ENCODE results near the gene PTPDC1. TPM values are rescaled to one million over a fixed set of nuclear protein-coding genes. Genes with fewer than 3 reads are reported as not detected.
"Not testable (repeated sequence)": the region's sequence is repeated elsewhere in the genome, so short reads cannot be mapped to it uniquely, and the experiment has no call there.

PTPDC1 gene
- total RNA-seq, 1 donor from 2014 or later, result 9.5 TPM

GRCh38 chr9:94101162-94101853 is 17.0 kb downstream of the PTPDC1 start:
- peaks cover 7% of the 10 kb centered on the region for H3K4me1 Mint-ChIP-seq
- no peak overlapping the region for H3K27ac Mint-ChIP-seq (ENCODE audit: unreplicated experiment)
- no peaks in the 10 kb centered on the region for H3K27me3 Mint-ChIP-seq (ENCODE audit: low read depth)
- H3K9me3 Mint-ChIP-seq, result no peaks in the 10 kb centered on the region
- no peak for DNase-seq (ENCODE audit: low read depth, low spot score)
- H3K4me3 Mint-ChIP-seq, result no peak overlapping the region
- TF ChIP-seq, protein P1, sequence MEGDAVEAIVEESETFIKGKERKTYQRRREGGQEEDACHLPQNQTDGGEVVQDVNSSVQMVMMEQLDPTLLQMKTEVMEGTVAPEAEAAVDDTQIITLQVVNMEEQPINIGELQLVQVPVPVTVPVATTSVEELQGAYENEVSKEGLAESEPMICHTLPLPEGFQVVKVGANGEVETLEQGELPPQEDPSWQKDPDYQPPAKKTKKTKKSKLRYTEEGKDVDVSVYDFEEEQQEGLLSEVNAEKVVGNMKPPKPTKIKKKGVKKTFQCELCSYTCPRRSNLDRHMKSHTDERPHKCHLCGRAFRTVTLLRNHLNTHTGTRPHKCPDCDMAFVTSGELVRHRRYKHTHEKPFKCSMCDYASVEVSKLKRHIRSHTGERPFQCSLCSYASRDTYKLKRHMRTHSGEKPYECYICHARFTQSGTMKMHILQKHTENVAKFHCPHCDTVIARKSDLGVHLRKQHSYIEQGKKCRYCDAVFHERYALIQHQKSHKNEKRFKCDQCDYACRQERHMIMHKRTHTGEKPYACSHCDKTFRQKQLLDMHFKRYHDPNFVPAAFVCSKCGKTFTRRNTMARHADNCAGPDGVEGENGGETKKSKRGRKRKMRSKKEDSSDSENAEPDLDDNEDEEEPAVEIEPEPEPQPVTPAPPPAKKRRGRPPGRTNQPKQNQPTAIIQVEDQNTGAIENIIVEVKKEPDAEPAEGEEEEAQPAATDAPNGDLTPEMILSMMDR (conservative IDR thresholded peaks at IDR 0.05), result no peak
- peaks cover 10% of the 10 kb centered on the region for H3K36me3 Mint-ChIP-seq (ENCODE audit: low read depth)

DNA sequence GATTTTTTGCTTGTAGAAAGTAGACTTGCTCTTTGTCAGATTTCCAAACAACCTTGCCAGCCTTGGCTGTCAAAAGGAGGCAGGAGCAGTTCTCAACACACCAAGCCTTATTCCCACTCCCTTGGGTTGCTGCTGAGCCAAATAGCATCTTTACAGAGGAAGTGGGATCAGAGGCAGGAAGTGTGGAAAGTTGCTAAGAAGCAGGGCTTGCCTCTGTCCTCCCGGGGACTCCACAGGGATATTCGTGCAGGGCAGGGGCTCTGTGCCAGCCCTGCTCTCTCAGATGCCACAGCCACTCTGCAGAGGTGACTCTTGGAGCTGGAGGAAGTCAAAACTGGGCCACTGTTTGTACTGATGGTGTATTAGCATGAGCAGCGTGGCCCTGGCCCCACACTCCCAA is 24.3 kb downstream of the PTPDC1 start:
- TF ChIP-seq, protein P1 (conservative IDR thresholded peaks at IDR 0.05), result no peak
- H3K27ac Mint-ChIP-seq (ENCODE audit: unreplicated experiment), result no peak overlapping the region

DNA sequence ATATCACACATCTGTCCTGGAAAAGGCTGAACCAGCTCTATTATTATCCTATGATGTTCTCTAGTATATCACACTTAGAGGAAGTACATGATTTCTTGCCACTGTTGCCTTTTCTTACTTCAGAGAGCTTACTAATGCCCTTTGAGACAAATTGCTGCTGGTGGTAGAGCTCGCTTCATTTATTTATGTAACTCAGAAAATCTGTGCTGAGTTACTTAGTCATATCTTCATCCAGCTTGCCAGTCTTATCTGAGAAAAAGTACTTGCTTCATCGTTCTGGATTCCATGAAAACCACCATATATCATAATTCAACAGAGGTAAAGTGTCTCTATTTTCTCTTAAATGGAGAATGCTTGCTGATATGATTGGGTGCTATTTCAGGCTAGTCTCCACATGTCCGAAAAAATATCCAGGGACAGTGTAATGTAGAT is 26.6 kb downstream of the PTPDC1 start:
- peaks cover 9% of the 10 kb centered on the region for H3K36me3 Mint-ChIP-seq (ENCODE audit: low read depth)
- H3K4me1 Mint-ChIP-seq, result no peaks in the 10 kb centered on the region
- no peaks in the 10 kb centered on the region for H3K27me3 Mint-ChIP-seq (ENCODE audit: low read depth)
- peaks cover 5% of the 10 kb centered on the region for H3K9me3 Mint-ChIP-seq
- DNase-seq (ENCODE audit: low read depth, low spot score), result no peak
- TF ChIP-seq, protein P1 (conservative IDR thresholded peaks at IDR 0.05), result no peak
- H3K4me3 Mint-ChIP-seq, result no peak overlapping the region
- H3K27ac Mint-ChIP-seq (ENCODE audit: unreplicated experiment), result no peak overlapping the region

More for the DNA sequence above, 24.3 kb downstream of the PTPDC1 start:
- Mint-ChIP-seq H3K4me1 (peaks cover 7% of the 10 kb centered on the region), H3K4me3 (no peak overlapping the region), H3K9me3 (peaks cover 5% of the 10 kb centered on the region), H3K36me3 (ENCODE audit: low read depth) (peaks cover 9% of the 10 kb centered on the region), H3K27me3 (ENCODE audit: low read depth) (no peaks in the 10 kb centered on the region)
- no peak for DNase-seq (ENCODE audit: low read depth, low spot score)

- no peak overlapping the region for H3K27ac Mint-ChIP-seq (ENCODE audit: unreplicated experiment)
- TF ChIP-seq, protein P1 (conservative IDR thresholded peaks at IDR 0.05), result no peak
- H3K9me3 Mint-ChIP-seq, result peaks cover 5% of the 10 kb centered on the region
- no peaks in the 10 kb centered on the region for H3K27me3 Mint-ChIP-seq (ENCODE audit: low read depth)
- H3K36me3 Mint-ChIP-seq (ENCODE audit: low read depth), result peaks cover 6% of the 10 kb centered on the region
- no peaks in the 10 kb centered on the region for H3K4me1 Mint-ChIP-seq
- no peak for DNase-seq (ENCODE audit: low read depth, low spot score)
- H3K4me3 Mint-ChIP-seq, result no peak overlapping the region
These were observed 27.2 kb downstream of the PTPDC1 start for GRCh38 chr9:94111446-94111845.

DNA sequence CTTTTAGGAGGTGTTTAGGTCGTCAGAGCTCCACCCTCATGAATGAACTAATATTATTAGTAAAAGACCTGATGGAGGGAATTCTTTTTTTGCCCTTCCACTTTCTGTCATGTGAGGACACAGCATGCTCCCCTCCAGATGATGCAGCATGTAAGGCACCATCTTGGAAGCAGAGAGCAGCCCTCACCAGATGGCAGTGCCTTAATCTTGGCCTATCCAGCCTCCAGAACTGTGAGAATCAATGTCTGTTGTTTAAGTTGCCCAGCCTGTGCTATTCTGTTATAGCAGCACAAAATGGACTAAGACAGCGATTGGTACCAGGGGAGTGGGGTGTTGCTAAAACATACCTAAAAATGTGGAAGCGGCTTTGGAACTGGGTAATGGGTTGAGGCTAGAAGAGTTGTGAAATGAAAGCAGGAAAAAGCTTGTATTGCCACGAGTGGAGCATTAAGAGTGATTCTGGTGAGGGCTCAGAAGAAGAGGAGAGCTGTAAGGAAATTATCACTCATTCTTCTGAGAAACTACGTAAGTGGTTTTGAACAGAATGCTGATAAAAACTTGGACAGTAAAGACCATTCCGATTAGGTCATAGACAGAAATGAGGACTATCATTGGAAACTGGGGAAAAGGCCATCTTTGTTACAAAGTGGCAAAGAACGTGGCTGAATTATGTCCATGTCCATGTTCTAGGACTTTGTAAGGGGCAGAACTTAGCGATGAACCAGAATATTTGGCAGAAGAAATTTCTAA is 28.6 kb downstream of the PTPDC1 start:
- peaks cover 6% of the 10 kb centered on the region for H3K36me3 Mint-ChIP-seq (ENCODE audit: low read depth)
- TF ChIP-seq, protein P1 (conservative IDR thresholded peaks at IDR 0.05), result no peak
- DNase-seq (ENCODE audit: low read depth, low spot score), result no peak
- H3K27ac Mint-ChIP-seq (ENCODE audit: unreplicated experiment), result no peak overlapping the region
- H3K9me3 Mint-ChIP-seq, result peaks cover 5% of the 10 kb centered on the region
- no peak overlapping the region for H3K4me3 Mint-ChIP-seq
- no peaks in the 10 kb centered on the region for H3K4me1 Mint-ChIP-seq
- no peaks in the 10 kb centered on the region for H3K27me3 Mint-ChIP-seq (ENCODE audit: low read depth)

- H3K27ac Mint-ChIP-seq (ENCODE audit: unreplicated experiment); H3K27me3 Mint-ChIP-seq (ENCODE audit: low read depth); H3K4me3 Mint-ChIP-seq; H3K4me1 Mint-ChIP-seq; DNase-seq (ENCODE audit: low read depth, low spot score); H3K9me3 Mint-ChIP-seq: not testable (repeated sequence)
- H3K36me3 Mint-ChIP-seq (ENCODE audit: low read depth), result peaks cover 18% of the 10 kb centered on the region
These were observed 35.8 kb downstream of the PTPDC1 start for GRCh38 chr9:94120088-94120487.

Measured in neural crest cell (in vitro differentiated cells).